HG02571 (cell line): ENCODE results near the gene ST8SIA6.

Source experiments
- ATAC-seq: cut with Tn5 transposase; IDR thresholded peaks from one replicate; pipeline ENCODE4 v1.9.1; 2021; ENCODE audit warnings: mild to moderate bottlenecking, moderate library complexity; ENCODE audit not compliant: unreplicated experiment

Gene ST8SIA6

DNA sequence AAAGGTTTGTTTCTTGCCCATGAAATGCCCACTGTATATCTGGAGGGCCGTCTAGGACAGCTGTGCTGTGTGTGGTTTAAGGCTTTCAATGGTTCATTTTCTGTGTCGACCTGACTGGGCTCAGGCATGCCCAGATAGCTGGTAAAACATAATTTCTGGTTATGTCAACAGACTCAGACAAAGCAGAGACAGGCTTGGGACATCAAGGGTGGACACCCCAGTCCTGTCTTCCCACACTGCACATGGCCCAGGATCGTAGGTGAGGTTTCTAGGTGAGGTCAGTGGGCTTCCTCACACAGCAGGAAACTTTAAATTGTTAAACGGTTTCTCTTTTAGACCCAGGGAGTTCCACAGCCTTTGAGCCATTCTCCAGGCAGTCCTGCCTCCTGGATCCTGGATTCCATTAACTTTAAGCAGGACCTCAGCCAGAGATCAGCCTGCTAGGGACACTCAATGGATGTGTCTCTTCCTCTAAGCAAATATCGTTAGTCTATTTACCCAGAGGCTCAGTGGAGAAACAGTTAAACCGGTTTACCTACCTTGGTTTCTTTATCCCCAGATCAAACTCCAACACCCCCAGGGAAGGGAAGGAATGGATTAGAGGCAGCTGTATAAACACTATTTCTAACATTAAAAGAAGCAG, 66.4 kb downstream of the ST8SIA6 start:
- ATAC-seq = no peak

DNA sequence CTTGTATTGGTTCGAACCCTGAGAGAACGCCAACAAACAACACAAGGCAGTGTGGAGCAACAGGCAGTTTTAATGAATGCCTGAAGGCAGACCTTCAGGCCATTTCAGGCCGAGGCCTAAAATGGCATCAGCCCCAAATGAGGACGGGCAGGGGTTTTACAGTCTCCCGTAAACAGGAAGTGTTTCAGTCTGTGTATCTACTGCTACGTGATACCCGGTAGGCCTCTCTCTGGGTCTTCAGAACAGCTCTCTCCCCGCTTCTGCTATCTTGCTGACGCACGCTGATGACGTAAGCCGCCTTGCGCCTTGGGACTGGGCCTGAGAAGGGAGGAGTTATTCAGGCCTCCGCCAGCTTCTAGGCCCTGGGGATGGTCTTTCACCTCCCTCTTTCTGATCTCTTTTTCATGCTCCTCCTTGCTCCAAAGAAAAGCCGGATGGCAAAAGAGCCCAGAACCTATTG, 67.7 kb downstream of the ST8SIA6 start:
- ATAC-seq = no peak

DNA sequence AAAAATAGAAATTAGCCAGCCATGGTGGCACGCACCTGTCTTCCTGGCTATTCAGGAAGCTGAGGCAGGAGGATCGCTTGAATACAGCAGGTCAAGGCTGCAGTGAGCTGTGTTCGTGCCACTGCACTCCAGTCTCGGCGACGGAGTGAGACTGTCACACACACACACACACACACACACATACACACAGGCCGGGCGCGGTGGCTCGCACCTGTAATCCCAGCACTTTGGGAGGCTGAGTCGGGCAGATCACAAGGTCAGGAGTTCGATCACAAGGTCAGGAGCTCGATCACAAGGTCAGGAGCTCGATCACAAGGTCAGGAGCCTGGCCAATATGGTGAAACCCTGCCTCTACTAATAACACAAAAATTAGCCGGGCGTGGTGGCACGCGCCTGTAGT, 68.4 kb downstream of the ST8SIA6 start:
- no peak for ATAC-seq

DNA sequence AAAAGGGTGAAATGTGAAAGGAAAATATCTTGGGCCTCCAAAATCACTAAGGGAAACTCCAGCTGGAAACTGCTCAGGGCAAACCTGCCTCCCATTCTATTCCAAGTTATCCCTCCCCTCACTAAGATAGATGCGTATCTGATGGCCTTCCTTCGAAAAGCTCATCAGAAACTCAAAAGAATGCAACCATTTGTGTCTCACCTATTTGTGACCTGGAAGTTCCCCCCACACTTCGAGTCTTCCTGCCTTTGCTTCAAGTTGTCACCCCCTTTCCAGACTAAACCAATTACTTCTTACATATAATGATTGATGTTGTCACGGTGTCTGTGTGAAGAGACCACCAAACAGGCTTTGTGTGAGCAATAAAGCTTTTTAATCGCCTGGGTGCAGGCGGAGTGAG, 69.3 kb downstream of the ST8SIA6 start:
- no peak for ATAC-seq

DNA sequence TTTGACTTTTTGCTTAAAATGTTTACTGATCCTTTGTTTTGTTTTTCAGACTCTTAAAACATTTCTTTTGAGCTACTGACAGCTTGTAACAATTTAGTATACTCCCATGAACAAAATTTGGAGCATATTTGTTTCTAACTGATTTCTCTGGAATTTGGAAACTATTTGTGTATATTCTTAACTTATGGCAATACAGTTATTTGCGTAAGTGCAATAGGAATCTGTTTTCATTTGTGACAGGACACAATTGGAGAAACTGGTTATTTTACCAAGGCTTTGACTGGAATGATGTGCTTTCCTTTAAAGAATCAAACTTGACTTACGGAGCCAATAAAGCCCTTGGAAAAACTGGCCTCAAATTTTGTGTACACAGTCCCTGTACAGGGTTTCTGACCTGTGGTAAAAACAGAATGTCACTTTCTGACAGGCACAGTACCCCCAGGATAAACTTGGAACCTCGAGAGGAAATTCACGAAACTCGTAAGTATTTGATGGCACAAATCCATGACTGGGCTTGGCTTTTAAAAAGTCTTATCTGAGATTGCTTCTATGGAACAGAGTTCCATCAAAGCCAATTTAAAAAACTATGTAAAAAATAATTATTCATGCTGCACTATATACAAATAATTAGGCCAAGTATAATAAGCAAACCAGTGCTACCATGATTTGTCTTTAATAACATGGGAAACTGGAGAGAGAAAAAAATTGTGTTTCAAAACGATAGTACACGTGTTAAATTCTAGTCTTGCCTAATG, 70.4 kb downstream of the ST8SIA6 start:
- ATAC-seq = no peak

DNA sequence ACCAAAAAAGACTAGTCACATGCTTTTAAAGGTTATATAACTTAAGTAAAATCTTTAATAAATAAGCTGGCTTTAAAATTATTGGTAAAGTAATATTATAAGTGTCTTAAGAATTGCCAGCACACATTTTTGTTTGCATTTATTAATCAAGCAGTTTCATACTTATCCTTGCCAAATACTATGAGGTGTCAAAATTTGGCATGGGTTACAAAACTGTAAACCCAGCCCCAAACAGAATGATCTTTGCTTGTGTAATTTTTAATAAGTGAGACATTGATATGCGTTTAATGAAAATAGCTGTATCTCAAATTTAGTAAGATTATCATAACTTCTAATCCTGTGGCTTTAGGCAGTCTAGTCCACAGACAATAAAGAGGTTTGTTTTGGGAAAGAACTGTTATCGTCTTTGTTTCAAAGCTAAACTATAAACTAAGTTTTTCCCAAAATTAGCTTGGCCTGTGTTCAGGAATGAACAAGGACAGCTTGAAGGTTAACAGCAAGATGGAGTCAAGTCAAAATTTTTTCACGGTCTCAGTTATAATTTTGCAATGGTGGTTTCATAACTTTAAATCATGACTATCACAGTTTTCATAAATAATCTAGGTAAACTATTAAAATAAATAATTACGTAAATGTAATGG, 72.8 kb downstream of the ST8SIA6 start:
- no peak for ATAC-seq

DNA sequence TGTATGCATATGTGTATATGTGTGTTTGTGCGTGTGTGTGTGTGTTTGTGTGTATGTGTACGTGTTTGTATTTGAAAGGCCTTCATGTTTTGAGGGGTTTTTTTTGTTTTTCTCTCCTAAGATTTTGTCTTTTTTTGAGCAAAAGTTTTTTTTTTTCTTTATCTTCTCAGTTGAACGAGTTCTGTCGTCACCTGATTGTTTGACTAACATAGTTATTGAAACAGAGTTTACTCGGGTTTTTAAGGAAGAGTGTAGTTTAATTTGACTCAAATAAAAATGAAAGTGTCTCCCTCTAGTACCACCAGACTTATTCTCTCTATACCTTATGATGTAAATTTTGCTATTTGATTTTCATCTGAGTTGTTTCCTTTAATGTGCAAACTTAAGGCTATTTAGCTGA, 73.5 kb downstream of the ST8SIA6 start:
- no peak for ATAC-seq

DNA sequence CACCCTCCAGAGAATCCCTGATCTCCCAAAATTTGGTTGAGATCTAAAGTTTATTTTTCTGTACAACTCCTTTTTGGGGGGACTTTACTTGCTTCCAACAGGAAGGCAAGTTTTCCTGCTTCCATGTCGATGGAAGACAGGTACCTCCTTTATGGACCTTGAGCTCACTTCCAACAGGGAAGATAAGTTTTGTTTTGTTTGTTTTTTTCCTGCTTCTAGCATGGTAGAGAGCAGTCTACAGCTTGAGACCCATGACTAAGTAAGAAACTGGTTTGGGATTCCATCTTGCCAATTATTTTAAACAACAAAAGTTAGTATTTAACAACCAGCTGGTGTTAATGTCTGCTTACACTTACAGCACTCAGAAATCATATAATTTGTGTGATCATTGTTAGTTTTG, 74.4 kb downstream of the ST8SIA6 start:
- ATAC-seq = no peak

DNA sequence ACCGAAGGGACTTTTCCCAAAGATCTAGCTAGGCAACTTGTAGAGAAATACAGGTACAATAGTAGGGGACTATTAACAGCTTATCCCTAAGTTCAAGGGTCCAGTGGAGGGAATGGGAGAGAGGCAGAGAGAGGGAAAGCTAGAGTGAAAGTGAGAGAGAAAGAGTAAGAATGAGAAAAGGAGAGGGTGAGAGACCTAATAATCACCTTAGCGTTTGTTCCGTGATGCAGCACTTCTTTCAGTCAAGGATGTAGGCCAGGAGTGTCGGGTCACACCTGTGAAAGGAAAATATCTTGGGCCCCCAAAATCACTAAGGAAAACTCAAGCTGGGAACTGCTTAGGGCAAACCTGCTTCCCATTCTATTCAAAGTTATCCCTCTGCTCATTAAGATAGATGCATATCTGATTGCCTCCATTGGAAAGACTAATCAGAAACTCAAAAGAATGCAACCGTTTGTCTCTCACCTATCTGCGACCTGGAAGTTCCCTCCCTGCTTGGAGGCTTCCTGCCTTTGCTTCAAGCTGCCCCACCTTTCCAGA, 75.2 kb downstream of the ST8SIA6 start:
- ATAC-seq = no peak

DNA sequence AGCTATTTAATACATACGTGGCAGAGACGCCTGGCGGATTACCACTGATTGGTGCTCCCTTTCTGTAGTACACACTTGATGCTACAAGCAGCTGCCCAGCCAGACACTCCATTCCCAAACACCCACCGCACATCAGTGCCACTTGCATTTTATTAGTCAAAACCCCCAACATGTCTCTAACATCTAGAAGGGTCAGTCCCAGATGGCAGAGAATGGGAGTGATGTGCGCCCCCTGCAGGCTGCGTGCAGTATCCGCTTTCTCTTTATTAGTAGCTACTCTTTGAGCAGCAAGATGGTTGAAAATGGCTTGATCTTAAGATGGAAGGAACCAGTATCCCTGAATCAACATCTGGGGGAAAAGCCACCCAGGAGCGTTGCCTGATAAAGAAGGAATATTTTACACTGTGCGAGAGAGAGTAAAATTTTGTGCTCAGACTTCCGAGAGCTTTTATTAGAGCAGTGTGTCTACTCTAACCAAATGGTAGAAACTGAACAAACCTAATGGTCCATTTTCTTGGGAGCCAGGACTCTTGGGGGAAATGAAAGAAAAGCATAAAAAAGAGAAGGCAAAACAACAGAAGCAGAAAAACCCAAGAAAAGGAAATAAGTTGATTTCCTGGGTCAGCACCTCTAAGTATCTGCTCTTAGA, 78.3 kb downstream of the ST8SIA6 start:
- ATAC-seq = no peak

DNA sequence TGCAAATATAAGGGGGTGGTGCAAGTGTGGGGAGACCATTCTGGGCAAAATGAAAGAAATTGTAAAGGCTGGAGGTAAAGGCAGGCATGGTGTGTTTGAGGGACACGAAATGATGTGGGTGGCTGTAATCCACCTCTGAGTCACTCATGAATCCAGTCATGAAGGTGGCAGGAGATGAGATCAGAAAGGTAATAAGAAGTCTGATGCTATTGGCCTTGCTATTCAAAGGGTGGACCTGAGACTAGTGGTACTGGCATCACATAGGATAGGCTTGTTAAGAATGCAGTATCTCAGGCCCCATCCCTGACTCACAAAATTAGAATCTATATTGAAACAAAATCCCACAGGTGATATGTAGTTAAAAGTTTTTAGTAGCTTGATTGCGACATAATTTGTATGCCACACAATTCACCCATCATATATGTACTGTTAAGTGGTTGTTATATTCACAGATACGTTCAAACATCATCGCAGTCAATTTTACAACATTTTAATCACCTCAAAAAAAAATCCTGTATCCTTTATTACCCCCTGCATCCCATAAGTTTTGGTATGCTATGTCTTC, 85.6 kb downstream of the ST8SIA6 start:
- ATAC-seq = no peak

DNA sequence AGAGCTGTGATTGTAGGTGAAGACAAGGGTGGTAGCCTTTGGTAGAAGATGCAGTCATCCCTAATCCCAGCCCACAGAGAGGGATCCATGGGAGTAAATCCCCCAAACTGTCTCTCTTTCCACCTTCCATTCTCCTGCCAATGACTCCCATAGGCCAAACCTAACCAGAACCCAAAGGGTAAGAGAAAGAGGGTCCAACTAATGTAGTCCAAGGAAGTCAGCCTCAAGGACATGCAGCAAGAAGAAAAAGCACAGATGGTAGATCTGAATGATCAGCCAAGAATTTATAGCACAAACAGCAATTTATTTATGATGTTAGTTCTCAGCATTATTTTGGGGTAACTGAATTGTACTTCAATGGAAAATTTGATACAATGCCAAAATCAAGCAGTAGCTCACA, 87.7 kb downstream of the ST8SIA6 start:
- no peak for ATAC-seq

DNA sequence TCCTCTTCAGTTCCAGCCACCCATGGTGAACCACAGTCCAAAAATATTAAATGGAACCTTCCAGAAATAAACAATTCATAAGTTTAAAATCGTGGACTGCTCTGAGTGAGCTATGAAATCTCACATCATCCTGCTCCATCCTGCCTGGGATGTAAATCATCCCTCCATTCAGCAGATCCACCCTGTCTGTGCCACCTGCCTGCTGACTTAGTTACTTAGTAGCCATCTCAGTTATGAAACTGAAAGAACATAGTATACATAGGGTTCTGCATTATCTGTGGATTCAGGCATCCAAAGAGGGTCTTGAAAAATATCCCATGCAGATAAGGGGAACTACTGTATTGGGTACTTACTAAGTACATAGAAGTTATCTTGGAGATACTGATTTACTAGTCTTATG, 89.0 kb downstream of the ST8SIA6 start:
- ATAC-seq = no peak

DNA sequence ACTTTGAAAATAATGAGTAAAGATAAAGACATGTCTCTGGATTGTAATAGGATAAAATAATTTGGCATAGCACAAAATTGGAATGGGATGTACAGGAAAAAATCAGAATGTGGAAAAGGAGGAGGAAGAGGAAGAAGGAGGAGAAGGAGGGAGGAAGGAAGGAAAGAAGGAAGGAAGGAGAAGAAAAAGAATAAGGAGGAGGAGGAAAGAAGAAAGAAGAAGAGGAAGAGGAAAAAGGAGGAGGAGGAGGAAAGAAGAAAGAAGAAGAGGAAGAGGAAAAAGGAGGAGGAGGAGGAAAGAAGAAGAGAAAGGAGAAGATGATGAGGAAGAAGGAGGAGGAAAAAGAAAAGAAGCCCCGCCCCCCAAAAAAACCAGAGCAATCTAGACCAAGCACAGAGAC, 95.9 kb downstream of the ST8SIA6 start:
- no peak for ATAC-seq

DNA sequence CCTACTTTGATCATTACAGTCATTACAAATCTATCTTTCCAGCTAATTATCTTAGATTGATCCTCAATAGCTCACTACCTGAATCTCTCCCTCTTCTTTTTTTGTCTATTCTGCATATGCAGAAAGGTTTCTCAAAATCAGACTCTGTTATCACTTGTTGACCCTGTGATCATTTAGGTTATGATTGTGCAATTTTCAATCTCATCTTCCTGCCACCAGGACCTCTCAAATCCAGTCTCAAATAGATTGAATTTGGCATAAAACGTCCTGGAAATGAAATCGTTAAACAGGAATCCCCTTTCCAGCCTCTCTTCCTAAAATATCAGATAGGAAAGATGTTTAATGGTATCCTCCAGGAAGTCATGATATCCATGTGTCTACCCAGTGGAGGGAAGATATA, 96.6 kb downstream of the ST8SIA6 start:
- ATAC-seq = no peak

DNA sequence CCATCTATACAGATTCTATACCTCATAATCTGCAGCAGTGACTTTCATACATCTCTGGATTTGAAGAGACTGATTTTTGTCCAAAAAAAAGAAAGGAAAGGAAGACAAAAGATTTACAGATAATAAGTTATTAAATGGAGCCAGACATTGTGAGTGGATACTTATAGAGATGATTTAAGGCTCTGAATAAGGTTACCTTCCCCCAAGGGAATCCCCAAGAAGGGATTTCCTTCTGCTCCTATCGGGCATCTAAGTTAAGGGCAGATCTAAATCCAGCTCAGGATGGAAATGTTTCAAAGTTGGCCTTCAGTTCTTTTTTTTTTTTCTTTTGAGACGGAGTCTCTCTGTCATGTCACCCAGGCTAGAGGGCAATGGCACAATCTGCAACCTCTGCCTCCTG, 97.6 kb downstream of the ST8SIA6 start:
- ATAC-seq = no peak

DNA sequence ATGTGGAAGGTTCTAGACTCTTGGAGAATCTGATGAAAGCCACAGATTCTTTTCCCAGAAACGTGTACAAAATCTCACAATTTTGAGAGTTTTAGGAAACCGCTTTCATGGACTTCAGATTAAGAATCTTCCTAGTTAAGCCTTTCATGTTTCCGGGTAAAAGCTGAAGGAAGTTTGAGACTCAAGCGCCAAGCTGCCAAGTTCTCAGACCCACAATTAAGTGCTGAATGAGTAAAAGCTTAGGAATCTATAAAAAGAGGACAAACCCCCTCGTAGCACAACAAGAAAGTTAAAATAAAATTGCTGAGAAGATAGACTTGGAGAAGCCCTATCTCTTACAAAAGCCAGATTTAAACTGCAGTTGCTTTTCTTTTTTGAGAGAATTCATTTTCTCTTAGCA, 99.6 kb downstream of the ST8SIA6 start:
- ATAC-seq = no peak

DNA sequence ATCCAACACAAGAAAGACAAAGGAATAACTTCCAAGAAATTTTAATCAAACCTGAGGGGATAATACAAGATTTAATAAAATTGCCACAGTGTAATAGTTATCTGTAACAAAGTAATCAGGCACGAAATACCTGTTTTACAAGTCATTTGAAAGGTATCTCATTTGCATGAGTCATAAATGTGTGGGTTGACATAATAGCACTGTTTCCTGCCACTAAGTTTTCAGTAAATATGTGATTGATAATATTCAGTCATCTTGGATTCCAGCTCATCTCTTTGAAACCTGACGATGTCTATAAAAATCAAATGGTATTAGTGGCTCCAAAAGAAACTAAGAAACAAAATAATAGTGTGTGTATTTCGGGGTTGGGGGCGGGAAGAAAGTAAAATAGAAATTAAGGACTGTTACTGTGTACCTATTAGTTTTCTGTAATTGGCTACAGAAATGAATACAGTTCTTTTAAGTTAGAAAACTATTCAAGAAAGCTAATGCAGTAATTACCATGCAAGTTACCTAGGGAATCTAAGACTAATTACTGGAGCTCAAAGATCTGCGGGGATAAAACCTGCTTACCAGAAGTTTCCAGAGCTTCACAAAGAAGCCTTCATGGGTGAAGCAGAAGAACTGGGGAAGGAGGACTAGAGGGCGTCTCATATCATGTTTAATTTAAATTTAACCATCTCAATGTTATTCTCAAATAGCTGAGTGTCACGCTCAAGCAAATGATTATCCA, 100.7 kb downstream of the ST8SIA6 start:
- no peak for ATAC-seq

DNA sequence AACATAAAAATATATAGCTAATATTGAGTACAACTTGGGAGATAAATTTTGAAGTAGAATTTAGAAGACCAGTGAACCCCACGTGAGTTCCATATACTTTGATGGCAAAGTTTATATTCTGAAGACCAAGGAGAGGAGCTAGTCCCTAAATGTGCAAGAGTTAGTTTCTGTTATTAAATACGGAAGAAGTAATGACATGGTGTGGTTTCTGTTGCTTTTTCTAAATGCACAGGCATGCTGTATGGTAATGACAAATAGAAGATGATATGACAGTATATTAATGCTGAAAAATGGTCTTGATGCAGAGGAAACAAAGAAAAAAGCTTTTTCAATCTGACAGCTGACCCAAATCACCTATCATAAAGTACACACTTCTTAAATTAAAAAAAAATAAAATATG, 101.8 kb downstream of the ST8SIA6 start:
- no peak for ATAC-seq

DNA sequence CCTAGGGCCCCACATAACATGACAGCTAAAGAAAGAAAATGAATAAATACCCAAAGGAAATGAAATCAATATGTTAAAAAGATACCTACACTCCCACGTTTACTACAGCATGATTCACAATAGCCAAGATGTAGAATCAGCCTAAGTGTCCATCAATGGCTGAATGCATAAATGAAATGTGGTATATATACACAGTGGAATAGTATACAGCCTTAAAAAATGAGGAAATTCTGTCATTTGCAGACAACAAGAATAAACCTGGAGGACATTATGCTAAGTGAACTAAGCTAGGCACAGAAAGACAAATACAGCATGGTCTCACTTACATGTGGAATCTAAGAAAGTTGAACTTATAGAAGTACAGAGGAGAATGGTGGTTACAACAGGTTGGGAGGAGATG, 102.9 kb downstream of the ST8SIA6 start:
- ATAC-seq = no peak
